ENCODE data around the gene CRMP1.
A peak's percentile ranks its signal among the peaks of the same experiment; 100 is the strongest.

DNA sequence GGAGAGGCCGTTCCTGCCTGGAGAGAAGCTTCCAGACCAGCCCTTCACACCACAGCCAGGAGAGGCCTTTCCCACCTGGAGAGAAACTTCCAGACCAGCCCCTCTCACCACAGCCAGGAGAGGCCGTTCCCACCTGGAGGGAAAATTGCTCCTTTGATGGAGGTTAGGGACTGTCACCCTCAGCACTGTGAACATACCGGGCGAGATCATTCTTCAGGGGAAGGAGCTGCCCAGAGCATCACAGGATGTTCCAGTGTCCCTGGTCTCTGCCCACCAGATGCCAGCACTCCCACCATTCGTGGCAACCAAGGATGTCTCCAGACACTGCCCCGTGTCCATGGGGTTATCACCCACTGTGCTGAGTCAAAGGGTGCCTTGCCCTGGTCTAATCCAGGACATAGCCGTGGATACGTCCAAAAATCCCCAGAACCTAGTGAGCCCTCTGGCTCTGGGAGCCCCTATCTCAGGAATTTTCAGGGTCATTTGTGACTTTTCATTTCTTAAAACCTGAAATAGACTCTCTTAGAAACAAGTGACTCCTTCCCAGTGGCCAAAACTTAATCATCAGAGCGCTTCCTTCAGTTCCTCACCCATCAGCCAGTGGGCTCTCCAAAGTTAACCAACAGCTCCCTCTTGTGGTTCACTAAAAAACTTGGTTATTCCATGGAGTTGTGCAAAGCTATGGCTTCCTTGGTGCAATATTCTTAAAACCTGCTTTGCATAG is 80.2 kb downstream of the CRMP1 start:
- peak in 5 of 7 experiments; percentile 32 to 64 (median 61) for TF ChIP-seq CTCF (IDR thresholded peaks at IDR 0.05)
- no peak for TF ChIP-seq EP300 (IDR thresholded peaks at IDR 0.05)

All from stomach (tissue), 4 donors.